SK-N-SH (cell line): ENCODE results near the gene IPCEF1. TPM values are rescaled to one million over a fixed set of nuclear protein-coding genes. Genes with fewer than 3 reads are reported as not detected.

ENCODE experiments used
- CTCF ChIA-PET: fragments of 300-600, 350-600 bp; formaldehyde crosslinking; extraction: SDS; loops from one replicate; lab custom pipeline; 2021; lab: Yijun Ruan, JAX
- POLR2A ChIA-PET: fragments of 350-600 bp; sonication (Branson Sonifier 250); formaldehyde crosslinking; extraction: SDS; loops from one replicate; lab custom pipeline; 2020; ENCODE audit warnings: antibody characterized with exemption, inconsistent platforms; lab: Yijun Ruan, JAX
- DNase-seq: peaks from one replicate; pipeline ENCODE4 v3.0.0; 2012
- H2AFZ ChIP-seq: fragments of 200-600 bp; sonication (generic); 2 replicates; pipeline ENCODE4 v1.8.1; 2016; ENCODE audit warnings: antibody characterized with exemption, mild to moderate bottlenecking, low read depth
- H3F3A ChIP-seq: fragments of 200-600 bp; sonication (generic); replicated peaks from 2 replicates; pipeline ENCODE3; 2016; ENCODE audit warnings: antibody characterized with exemption, mild to moderate bottlenecking; ENCODE audit not compliant: insufficient read depth
- H3K27ac ChIP-seq, 2 experiments: fragments of 200-500 bp in 1 of 2; fragments of 200-600 bp in 1 of 2; sonication (Bioruptor generic) in 1 of 2; sonication (generic), shearing (Covaris generic) in 1 of 2; 2 replicates each; pipeline versions ENCODE4 v1.5.1 to v1.6.1; 2014 to 2016; ENCODE audit warnings: low read depth in 2 of 2, inconsistent platforms in 1 of 2, low read length in 1 of 2, mild to moderate bottlenecking in 1 of 2, mixed read lengths in 1 of 2
- H3K27me3 ChIP-seq: fragments of 200-600 bp; sonication (generic), shearing (Covaris generic); 2 replicates; pipeline ENCODE4 v1.6.1; 2016; ENCODE audit warnings: mixed run types; ENCODE audit not compliant: insufficient read depth
- H3K36me3 ChIP-seq, 2 experiments: fragments of 200-500 bp in 1 of 2; fragments of 200-600 bp in 1 of 2; sonication (Bioruptor generic) in 1 of 2; sonication (generic) in 1 of 2; replicated peaks in 1 of 2; 2 replicates each; pipeline versions ENCODE3 to v1.5.1; 2014 to 2016; ENCODE audit warnings: low read length in 1 of 2, mild to moderate bottlenecking in 1 of 2; ENCODE audit not compliant: insufficient read depth in 2 of 2, control insufficient read depth in 1 of 2
- H3K4me1 ChIP-seq, 2 experiments: fragments of 200-500 bp in 1 of 2; fragments of 200-600 bp in 1 of 2; sonication (Bioruptor generic) in 1 of 2; sonication (generic), shearing (Covaris generic) in 1 of 2; 2 replicates each; pipeline versions ENCODE4 v1.5.1 to v1.6.1; 2014 to 2016; ENCODE audit warnings: low read depth in 1 of 2, low read length in 1 of 2, mixed run types in 1 of 2; ENCODE audit not compliant: insufficient read depth in 2 of 2, control insufficient read depth in 1 of 2
- H3K4me2 ChIP-seq: fragments of 200-600 bp; sonication (generic), shearing (Covaris generic); 2 replicates; pipeline ENCODE4 v1.6.1; 2017; ENCODE audit warnings: mixed run types
- H3K4me3 ChIP-seq, 2 experiments: fragments of 200-500 bp in 1 of 2; fragments of 200-600 bp in 1 of 2; sonication (Bioruptor generic) in 1 of 2; sonication (generic), shearing (Covaris generic) in 1 of 2; 2 replicates each; pipeline versions ENCODE4 v1.5.1 to v1.8.1; 2014 to 2016; ENCODE audit warnings: low read depth in 2 of 2, inconsistent platforms in 1 of 2, low read length in 1 of 2, mild to moderate bottlenecking in 1 of 2, mixed read lengths in 1 of 2, moderate library complexity in 1 of 2
- H3K79me2 ChIP-seq: fragments of 200-600 bp; sonication (generic); 2 replicates; pipeline ENCODE4 v1.8.1; 2017; ENCODE audit warnings: mild to moderate bottlenecking; ENCODE audit not compliant: insufficient read depth
- H3K9ac ChIP-seq: fragments of 200-600 bp; sonication (generic); 2 replicates; pipeline ENCODE4 v1.6.1; 2017; ENCODE audit warnings: mixed run types
- H3K9me2 ChIP-seq: fragments of 200-600 bp; sonication (generic); 2 replicates; pipeline ENCODE4 v1.6.1; 2017; ENCODE audit warnings: mixed run types
- H3K9me3 ChIP-seq: fragments of 200-600 bp; sonication (generic); 2 replicates; pipeline ENCODE4 v1.6.1; 2017; ENCODE audit warnings: mixed run types, mild to moderate bottlenecking, moderate library complexity
- H4K20me1 ChIP-seq: fragments of 200-600 bp; sonication (generic); 2 replicates; pipeline ENCODE4 v1.6.1; 2017; ENCODE audit warnings: mild to moderate bottlenecking, mixed run types; ENCODE audit not compliant: insufficient read depth
- CHD2 ChIP-seq: fragments of 150-350 bp; IDR thresholded peaks from 2 replicates; pipeline ENCODE4 v1.6.1; 2018; ENCODE audit warnings: low read length; ENCODE audit not compliant: partially characterized antibody
- EZH2phosphoT487 ChIP-seq: fragments of 200-600 bp; sonication (generic); IDR thresholded peaks from 2 replicates; pipeline ENCODE4 v1.6.1; 2017; ENCODE audit warnings: low read depth, mixed run types, mild to moderate bottlenecking, antibody characterized with exemption, moderate library complexity, borderline replicate concordance
- FOSL2 ChIP-seq: IDR thresholded peaks from 2 replicates; pipeline ENCODE4 v1.4.0; 2012; ENCODE audit warnings: low read depth, mild to moderate bottlenecking, moderate library complexity, borderline replicate concordance
- FOXJ3 ChIP-seq: sonication (generic); formaldehyde crosslinking; IDR thresholded peaks from 2 replicates; pipeline ENCODE4 v1.5.1; 2020; ENCODE audit warnings: mild to moderate bottlenecking, missing genetic modification reagents
- FOXM1 ChIP-seq: IDR thresholded peaks from 2 replicates; pipeline ENCODE4 v1.4.0; 2012; ENCODE audit warnings: low read depth, mild to moderate bottlenecking
- GATA2 ChIP-seq: sonication (generic); formaldehyde crosslinking; IDR thresholded peaks from 2 replicates; pipeline ENCODE4 v1.5.0; 2020; ENCODE audit warnings: mild to moderate bottlenecking, missing genetic modification reagents
- JUND ChIP-seq: IDR thresholded peaks from 2 replicates; pipeline ENCODE4 v1.4.0; 2012
- MXI1 ChIP-seq: IDR thresholded peaks from 2 replicates; pipeline ENCODE4 v1.6.1; 2012; ENCODE audit warnings: mild to moderate bottlenecking, low read depth, low read length, improper control_type of control experiment
- RCOR1 ChIP-seq: fragments of 150-350 bp; IDR thresholded peaks from 2 replicates; pipeline ENCODE4 v1.6.1; 2017; ENCODE audit warnings: antibody characterized with exemption, low read length
- REST ChIP-seq: IDR thresholded peaks from 2 replicates; pipeline ENCODE4 v1.6.1; 2012; ENCODE audit warnings: mild to moderate bottlenecking, low read depth, low read length, moderate library complexity
- RXRA ChIP-seq: IDR thresholded peaks from 2 replicates; pipeline ENCODE4 v1.4.0; 2012; ENCODE audit warnings: low read depth, mild to moderate bottlenecking, borderline replicate concordance
- SIN3A ChIP-seq: IDR thresholded peaks from 2 replicates; pipeline ENCODE4 v1.6.1; 2012; ENCODE audit warnings: low read depth, mild to moderate bottlenecking, low read length, moderate library complexity, borderline replicate concordance
- USF1 ChIP-seq: IDR thresholded peaks from 2 replicates; pipeline ENCODE4 v1.4.0; 2012; ENCODE audit warnings: low read depth, borderline replicate concordance
- USF2 ChIP-seq: fragments of 150-350 bp; IDR thresholded peaks from 2 replicates; pipeline ENCODE4 v1.6.1; 2017; ENCODE audit warnings: antibody characterized with exemption, low read length, low read depth, borderline replicate concordance
- WGBS: methylation state at CpG from one replicate; pipeline ENCODE4 v1.1.6; 2017; ENCODE audit warnings: low lambda C conversion rate; 5-methylcytosine and 5-hydroxymethylcytosine counted together
- polyA plus RNA-seq, 3 experiments: library from polyadenylated mRNA; depleted of rRNA; stranded (reverse); fragments of >200 nt; gene quantifications; 2 replicates each; pipeline ENCODE4 v1.2.3, GENCODE V29; 2012
- TF ChIP-seq, protein P1 (sequence below): IDR thresholded peaks from 2 replicates; pipeline ENCODE4 v1.4.0; 2012; ENCODE audit warnings: low read depth
- TF ChIP-seq, protein P2 (sequence below): IDR thresholded peaks from 2 replicates; pipeline ENCODE4 v1.4.0; 2012; ENCODE audit warnings: low read depth, borderline replicate concordance

The IPCEF1 gene
- polyA plus RNA-seq, 1 of the 3 experiments (the other 2 are of a cell fraction): not detected

- Histone ChIP-seq H3K9me3 (no peaks in the 10 kb centered on the region), H3K27me3 (no peaks in the 10 kb centered on the region), H3K27ac (no peak overlapping the region), H4K20me1 (no peaks in the 10 kb centered on the region), H3K4me3 (no peak overlapping the region), H3F3A (no peaks in the 10 kb centered on the region), H3K9me2 (no peaks in the 10 kb centered on the region), H3K36me3 (no peaks in the 10 kb centered on the region), H3K79me2 (no peaks in the 10 kb centered on the region), H2AFZ (no peak overlapping the region), H3K4me1 (no peaks in the 10 kb centered on the region; a peak in 1 of 4 replicates), H3K9ac (no peak overlapping the region), H3K4me2 (no peak overlapping the region)
- TF ChIP-seq USF2 (no peak), FOXJ3 (CRISPR knock-in tag) (no peak), RCOR1 (no peak), USF1 (no peak), RXRA (no peak), SIN3A (no peak), GATA2 (CRISPR knock-in tag) (no peak), EZH2phosphoT487 (no peak), FOSL2 (no peak)
- TF ChIP-seq, protein P1, sequence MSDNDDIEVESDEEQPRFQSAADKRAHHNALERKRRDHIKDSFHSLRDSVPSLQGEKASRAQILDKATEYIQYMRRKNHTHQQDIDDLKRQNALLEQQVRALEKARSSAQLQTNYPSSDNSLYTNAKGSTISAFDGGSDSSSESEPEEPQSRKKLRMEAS: no peak
- TF ChIP-seq, protein P2, sequence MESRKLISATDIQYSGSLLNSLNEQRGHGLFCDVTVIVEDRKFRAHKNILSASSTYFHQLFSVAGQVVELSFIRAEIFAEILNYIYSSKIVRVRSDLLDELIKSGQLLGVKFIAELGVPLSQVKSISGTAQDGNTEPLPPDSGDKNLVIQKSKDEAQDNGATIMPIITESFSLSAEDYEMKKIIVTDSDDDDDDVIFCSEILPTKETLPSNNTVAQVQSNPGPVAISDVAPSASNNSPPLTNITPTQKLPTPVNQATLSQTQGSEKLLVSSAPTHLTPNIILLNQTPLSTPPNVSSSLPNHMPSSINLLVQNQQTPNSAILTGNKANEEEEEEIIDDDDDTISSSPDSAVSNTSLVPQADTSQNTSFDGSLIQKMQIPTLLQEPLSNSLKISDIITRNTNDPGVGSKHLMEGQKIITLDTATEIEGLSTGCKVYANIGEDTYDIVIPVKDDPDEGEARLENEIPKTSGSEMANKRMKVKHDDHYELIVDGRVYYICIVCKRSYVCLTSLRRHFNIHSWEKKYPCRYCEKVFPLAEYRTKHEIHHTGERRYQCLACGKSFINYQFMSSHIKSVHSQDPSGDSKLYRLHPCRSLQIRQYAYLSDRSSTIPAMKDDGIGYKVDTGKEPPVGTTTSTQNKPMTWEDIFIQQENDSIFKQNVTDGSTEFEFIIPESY: no peak
- ChIA-PET POLR2A (no interaction called here), CTCF (interaction anchor here (0.6 to 3.4 kb wide), 5 partner anchors 118 to 517 kb away, joined by 3 to 16 read pairs (median 3); no protein-coding TSS in a partner anchor)
- 50% methylated on average over 2 of the region's 2 CpGs for WGBS
- no peak for DNase-seq
Observed at GRCh38 chr6:154159126-154159525, 197.5 kb downstream of the IPCEF1 start.

DNA sequence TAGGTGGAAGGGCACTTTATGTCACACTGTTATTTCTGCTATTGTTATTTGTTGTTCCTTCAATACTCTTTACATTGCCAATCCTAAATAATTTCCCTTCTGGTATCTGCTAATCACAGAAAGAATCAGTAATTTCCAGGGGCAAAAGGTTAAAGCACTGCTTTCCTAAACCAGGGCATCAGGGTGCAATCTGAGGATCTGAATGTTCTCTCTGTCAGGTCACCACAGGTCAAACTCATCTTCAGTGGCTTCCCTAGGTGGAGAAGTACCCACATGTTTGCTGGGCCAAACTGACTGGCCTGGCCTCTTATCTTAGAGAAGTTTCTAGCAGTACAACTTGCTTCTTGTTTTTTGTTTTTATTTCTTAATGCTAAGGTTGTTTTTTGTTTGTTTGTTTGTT lies 198.9 kb downstream of the IPCEF1 start:
- Histone ChIP-seq H3K79me2 (no peaks in the 10 kb centered on the region), H3K36me3 (no peaks in the 10 kb centered on the region), H3K27ac (no peak overlapping the region), H4K20me1 (no peaks in the 10 kb centered on the region), H3K4me2 (no peak overlapping the region), H3K9ac (no peak overlapping the region), H3K4me1 (no peaks in the 10 kb centered on the region; a peak in 1 of 4 replicates), H3K9me3 (no peaks in the 10 kb centered on the region), H3K4me3 (no peak overlapping the region), H2AFZ (no peak overlapping the region), H3F3A (no peaks in the 10 kb centered on the region), H3K9me2 (no peaks in the 10 kb centered on the region), H3K27me3 (no peaks in the 10 kb centered on the region)
- ChIA-PET CTCF (interaction anchor here (1.0 to 3.4 kb wide), 4 partner anchors 120 to 518 kb away, joined by 3 to 16 read pairs (median 6); no protein-coding TSS in a partner anchor), POLR2A (no interaction called here)
- DNase-seq: no peak
- TF ChIP-seq FOXM1 (no peak), USF1 (no peak), MXI1 (no peak), CHD2 (no peak), JUND (no peak), REST (no peak)
- TF ChIP-seq, protein P2: no peak
